ENCODE measurements around the gene P4HA3.
"Not testable (repeated sequence)": the region's sequence is repeated elsewhere in the genome, so short reads cannot be mapped to it uniquely, and the experiment has no call there.

Gene P4HA3

GRCh38 chr11:74311352-74311926 is at the start of gene P4HA3:
Gene P4HA3 (minus strand): TSS chr11:74311640. CDS start chr11:74311611, 29 bp downstream.
- Histone ChIP-seq H3K36me3 (ENCODE audit: control insufficient read depth, low read depth, low read length) (no peaks in the 10 kb centered on the region), H3K4me3 (ENCODE audit: low read length) (peak within 1 kb of the TSS; percentile 57), H3K27me3 (ENCODE audit: control insufficient read depth, insufficient read depth, low read length) (peaks cover 45% of the 10 kb centered on the region), H3K9me3 (ENCODE audit: control insufficient read depth, low read depth, low read length) (no peaks in the 10 kb centered on the region), H3K27ac (ENCODE audit: low read length) (no peak within 1 kb of the TSS), H3K9ac (ENCODE audit: low read length) (no peak within 1 kb of the TSS), H3K4me1 (ENCODE audit: control insufficient read depth, low read depth, low read length) (no peaks in the 10 kb centered on the region)

- Histone ChIP-seq H3K9me3 (ENCODE audit: control insufficient read depth, low read depth, low read length) (no peaks in the 10 kb centered on the region), H3K4me3 (ENCODE audit: low read length) (no peak overlapping the region), H3K36me3 (ENCODE audit: control insufficient read depth, low read depth, low read length) (no peaks in the 10 kb centered on the region), H3K4me1 (ENCODE audit: control insufficient read depth, low read depth, low read length) (no peaks in the 10 kb centered on the region), H3K9ac (ENCODE audit: low read length) (no peak overlapping the region), H3K27ac (ENCODE audit: low read length) (no peak overlapping the region), H3K27me3 (ENCODE audit: control insufficient read depth, insufficient read depth, low read length) (no peaks in the 10 kb centered on the region)
Observed at GRCh38 chr11:74357449-74357848, 46.0 kb upstream of the P4HA3 start.

- no peaks in the 10 kb centered on the region for H3K36me3 ChIP-seq (ENCODE audit: control insufficient read depth, low read depth, low read length)
- no peaks in the 10 kb centered on the region for H3K9me3 ChIP-seq (ENCODE audit: control insufficient read depth, low read depth, low read length)
- H3K9ac ChIP-seq (ENCODE audit: low read length), result no peak overlapping the region
- H3K4me1 ChIP-seq (ENCODE audit: control insufficient read depth, low read depth, low read length), result no peaks in the 10 kb centered on the region
- no peak overlapping the region for H3K4me3 ChIP-seq (ENCODE audit: low read length)
- H3K27ac ChIP-seq (ENCODE audit: low read length), result no peak overlapping the region
- no peaks in the 10 kb centered on the region for H3K27me3 ChIP-seq (ENCODE audit: control insufficient read depth, insufficient read depth, low read length)
Observed at GRCh38 chr11:74355626-74356025, 44.2 kb upstream of the P4HA3 start.

GRCh38 chr11:74354036-74354435 is 42.6 kb upstream of the P4HA3 start:
- no peaks in the 10 kb centered on the region for H3K27me3 ChIP-seq (ENCODE audit: control insufficient read depth, insufficient read depth, low read length)
- H3K9me3 ChIP-seq (ENCODE audit: control insufficient read depth, low read depth, low read length), result no peaks in the 10 kb centered on the region
- no peaks in the 10 kb centered on the region for H3K36me3 ChIP-seq (ENCODE audit: control insufficient read depth, low read depth, low read length)
- H3K27ac ChIP-seq (ENCODE audit: low read length), result no peak overlapping the region
- no peak overlapping the region for H3K9ac ChIP-seq (ENCODE audit: low read length)
- H3K4me1 ChIP-seq (ENCODE audit: control insufficient read depth, low read depth, low read length), result no peaks in the 10 kb centered on the region
- H3K4me3 ChIP-seq (ENCODE audit: low read length), result no peak overlapping the region

GRCh38 chr11:74347381-74347780 is 35.9 kb upstream of the P4HA3 start:
- Histone ChIP-seq H3K4me3 (ENCODE audit: low read length) (no peak overlapping the region), H3K27ac (ENCODE audit: low read length) (no peak overlapping the region), H3K4me1 (ENCODE audit: control insufficient read depth, low read depth, low read length) (no peaks in the 10 kb centered on the region), H3K9me3 (ENCODE audit: control insufficient read depth, low read depth, low read length) (no peaks in the 10 kb centered on the region), H3K27me3 (ENCODE audit: control insufficient read depth, insufficient read depth, low read length) (no peaks in the 10 kb centered on the region), H3K9ac (ENCODE audit: low read length) (no peak overlapping the region), H3K36me3 (ENCODE audit: control insufficient read depth, low read depth, low read length) (peaks cover 4% of the 10 kb centered on the region)

GRCh38 chr11:74345420-74345819 is 34.0 kb upstream of the P4HA3 start:
- Histone ChIP-seq H3K4me1 (ENCODE audit: control insufficient read depth, low read depth, low read length) (no peaks in the 10 kb centered on the region), H3K9ac (ENCODE audit: low read length) (no peak overlapping the region), H3K4me3 (ENCODE audit: low read length) (no peak overlapping the region), H3K27ac (ENCODE audit: low read length) (no peak overlapping the region), H3K27me3 (ENCODE audit: control insufficient read depth, insufficient read depth, low read length) (no peaks in the 10 kb centered on the region), H3K36me3 (ENCODE audit: control insufficient read depth, low read depth, low read length) (peaks cover 4% of the 10 kb centered on the region), H3K9me3 (ENCODE audit: control insufficient read depth, low read depth, low read length) (no peaks in the 10 kb centered on the region)

GRCh38 chr11:74341921-74342320 is 30.5 kb upstream of the P4HA3 start:
- no peak overlapping the region for H3K27ac ChIP-seq (ENCODE audit: low read length)
- H3K4me3 ChIP-seq (ENCODE audit: low read length), result no peak overlapping the region
- no peak overlapping the region for H3K9ac ChIP-seq (ENCODE audit: low read length)
- no peaks in the 10 kb centered on the region for H3K27me3 ChIP-seq (ENCODE audit: control insufficient read depth, insufficient read depth, low read length)
- H3K9me3 ChIP-seq (ENCODE audit: control insufficient read depth, low read depth, low read length), result no peaks in the 10 kb centered on the region
- peaks cover 15% of the 10 kb centered on the region for H3K36me3 ChIP-seq (ENCODE audit: control insufficient read depth, low read depth, low read length)
- H3K4me1 ChIP-seq (ENCODE audit: control insufficient read depth, low read depth, low read length), result no peaks in the 10 kb centered on the region

- H3K27ac ChIP-seq (ENCODE audit: low read length), result no peak overlapping the region
- no peaks in the 10 kb centered on the region for H3K9me3 ChIP-seq (ENCODE audit: control insufficient read depth, low read depth, low read length)
- H3K36me3 ChIP-seq (ENCODE audit: control insufficient read depth, low read depth, low read length), result peaks cover 19% of the 10 kb centered on the region
- H3K27me3 ChIP-seq (ENCODE audit: control insufficient read depth, insufficient read depth, low read length), result no peaks in the 10 kb centered on the region
- H3K4me1 ChIP-seq (ENCODE audit: control insufficient read depth, low read depth, low read length), result no peaks in the 10 kb centered on the region
- no peak overlapping the region for H3K9ac ChIP-seq (ENCODE audit: low read length)
- no peak overlapping the region for H3K4me3 ChIP-seq (ENCODE audit: low read length)
Observed at GRCh38 chr11:74339619-74340018, 28.2 kb upstream of the P4HA3 start.

GRCh38 chr11:74338963-74339362 is 27.5 kb upstream of the P4HA3 start:
- Histone ChIP-seq H3K36me3 (ENCODE audit: control insufficient read depth, low read depth, low read length) (peaks cover 17% of the 10 kb centered on the region), H3K27me3 (ENCODE audit: control insufficient read depth, insufficient read depth, low read length) (no peaks in the 10 kb centered on the region), H3K4me3 (ENCODE audit: low read length) (no peak overlapping the region), H3K9ac (ENCODE audit: low read length) (no peak overlapping the region), H3K4me1 (ENCODE audit: control insufficient read depth, low read depth, low read length) (no peaks in the 10 kb centered on the region), H3K27ac (ENCODE audit: low read length) (no peak overlapping the region), H3K9me3 (ENCODE audit: control insufficient read depth, low read depth, low read length) (no peaks in the 10 kb centered on the region)

- Histone ChIP-seq H3K27me3 (ENCODE audit: control insufficient read depth, insufficient read depth, low read length) (no peaks in the 10 kb centered on the region), H3K9me3 (ENCODE audit: control insufficient read depth, low read depth, low read length) (no peaks in the 10 kb centered on the region), H3K27ac (ENCODE audit: low read length) (no peak overlapping the region), H3K36me3 (ENCODE audit: control insufficient read depth, low read depth, low read length) (peaks cover 10% of the 10 kb centered on the region), H3K9ac (ENCODE audit: low read length) (no peak overlapping the region), H3K4me1 (ENCODE audit: control insufficient read depth, low read depth, low read length) (no peaks in the 10 kb centered on the region), H3K4me3 (ENCODE audit: low read length) (no peak overlapping the region)
Observed at GRCh38 chr11:74333193-74333592, 21.8 kb upstream of the P4HA3 start.

- Histone ChIP-seq H3K27ac (ENCODE audit: low read length) (no peak overlapping the region), H3K9me3 (ENCODE audit: control insufficient read depth, low read depth, low read length) (no peaks in the 10 kb centered on the region), H3K36me3 (ENCODE audit: control insufficient read depth, low read depth, low read length) (peaks cover 4% of the 10 kb centered on the region), H3K4me1 (ENCODE audit: control insufficient read depth, low read depth, low read length) (no peaks in the 10 kb centered on the region), H3K9ac (ENCODE audit: low read length) (no peak overlapping the region), H3K27me3 (ENCODE audit: control insufficient read depth, insufficient read depth, low read length) (no peaks in the 10 kb centered on the region), H3K4me3 (ENCODE audit: low read length) (no peak overlapping the region)
Observed at GRCh38 chr11:74332291-74332690, 20.9 kb upstream of the P4HA3 start.

- not testable (repeated sequence) for H3K27ac ChIP-seq (ENCODE audit: low read length); H3K9ac ChIP-seq (ENCODE audit: low read length); H3K9me3 ChIP-seq (ENCODE audit: control insufficient read depth, low read depth, low read length); H3K27me3 ChIP-seq (ENCODE audit: control insufficient read depth, insufficient read depth, low read length); H3K4me1 ChIP-seq (ENCODE audit: control insufficient read depth, low read depth, low read length); H3K4me3 ChIP-seq (ENCODE audit: low read length); H3K36me3 ChIP-seq (ENCODE audit: control insufficient read depth, low read depth, low read length)
Observed at GRCh38 chr11:74331000-74331399, 19.6 kb upstream of the P4HA3 start.
